Endothelial cell of umbilical vein (primary cell): Measurements from ENCODE around the gene CSF2. TPM values are rescaled to one million over a fixed set of nuclear protein-coding genes. Genes with fewer than 3 reads are reported as not detected.
"Not testable (repeated sequence)": the region's sequence is repeated elsewhere in the genome, so short reads cannot be mapped to it uniquely, and the experiment has no call there.

Experiments
- BruUV-seq: library from RNA; stranded (reverse); fragments of 400-500 nt; replicated peaks from 2 replicates; lab custom pipeline; 2021; lab: Mats Ljungman, UMichigan
- CTCF ChIA-PET: fragments of 300-600, 350-600 bp; sonication (Branson Sonifier 250); formaldehyde crosslinking; loops from one replicate; lab custom pipeline; 2021; ENCODE audit warnings: antibody characterized with exemption, inconsistent platforms; lab: Charles Lee
- POLR2A ChIA-PET: fragments of 300-600, 350-600 bp; sonication (Branson Sonifier 250); formaldehyde crosslinking; loops from one replicate; lab custom pipeline; 2021; ENCODE audit warnings: antibody characterized with exemption, inconsistent platforms; lab: Charles Lee
- DNase-seq: peaks from one replicate; pipeline ENCODE4 v3.0.0-alpha.2; 2011; ENCODE audit warnings: low read depth, low spot score
- FAIRE-seq: peaks from 2 replicates; lab custom pipeline; 2011; peaks lifted over from hg19 to GRCh38; lab: Jason Lieb, UNC
- H2AFZ ChIP-seq: 2 replicates; pipeline ENCODE4 v1.6.0; 2012; ENCODE audit warnings: low read depth, low read length, control low read depth, inconsistent platforms
- H3K27ac ChIP-seq: 2 replicates; pipeline ENCODE4 v1.5.1; 2011; ENCODE audit warnings: low read depth, mild to moderate bottlenecking, control low read depth, low read length, moderate library complexity; ENCODE audit not compliant: insufficient read depth
- H3K27me3 ChIP-seq, 2 experiments: 2 replicates each; pipeline versions ENCODE4 v1.6.0 to v1.6.1; 2011; ENCODE audit warnings: low read length in 2 of 2, mixed read lengths in 1 of 2; ENCODE audit not compliant: control insufficient read depth in 2 of 2, insufficient read depth in 2 of 2
- H3K36me3 ChIP-seq, 2 experiments: 2 replicates in 1 of 2; 3 replicates in 1 of 2; pipeline ENCODE4 v1.5.1; 2011; ENCODE audit warnings: low read length in 2 of 2, mild to moderate bottlenecking in 1 of 2, moderate library complexity in 1 of 2; ENCODE audit not compliant: control insufficient read depth in 2 of 2, insufficient read depth in 2 of 2; ENCODE audit errors: extremely low read depth in 1 of 2
- H3K4me1 ChIP-seq: 3 replicates; pipeline ENCODE4 v1.5.1; 2011; ENCODE audit warnings: mild to moderate bottlenecking, low read length; ENCODE audit not compliant: control insufficient read depth, insufficient read depth; ENCODE audit errors: extremely low read depth
- H3K4me2 ChIP-seq: 2 replicates; pipeline ENCODE4 v1.6.1; 2011; ENCODE audit warnings: low read length, control low read depth, mixed read lengths; ENCODE audit not compliant: insufficient read depth
- H3K4me3 ChIP-seq, 3 experiments: fragments of 200-600 bp in 1 of 3; sonication (generic), shearing (Covaris generic) in 1 of 3; replicated peaks in 1 of 3; 2 replicates each; pipeline ENCODE4 v1.5.1; 2011 to 2016; ENCODE audit warnings: control low read depth in 3 of 3, low read length in 3 of 3, mild to moderate bottlenecking in 2 of 3, inconsistent platforms in 1 of 3, low read depth in 1 of 3, moderate library complexity in 1 of 3; ENCODE audit not compliant: insufficient read depth in 1 of 3
- H3K79me2 ChIP-seq: 2 replicates; pipeline ENCODE4 v1.6.0; 2012; ENCODE audit warnings: low read length, inconsistent platforms; ENCODE audit not compliant: control insufficient read depth, insufficient read depth
- H3K9ac ChIP-seq: replicated peaks from 2 replicates; pipeline ENCODE3; 2011; ENCODE audit warnings: low read length, control low read depth; ENCODE audit not compliant: insufficient read depth; ENCODE audit errors: extremely low read depth
- H3K9me1 ChIP-seq: replicated peaks from 3 replicates; pipeline ENCODE4 v1.6.0; 2011; ENCODE audit warnings: mild to moderate bottlenecking, low read length; ENCODE audit not compliant: control insufficient read depth, insufficient read depth; ENCODE audit errors: extremely low read depth
- H3K9me3 ChIP-seq: replicated peaks from 2 replicates; pipeline ENCODE4 v1.5.1; 2012; ENCODE audit warnings: low read length, inconsistent platforms; ENCODE audit not compliant: control insufficient read depth, insufficient read depth
- H4K20me1 ChIP-seq: replicated peaks from 2 replicates; pipeline ENCODE3; 2011; ENCODE audit warnings: mild to moderate bottlenecking, low read length; ENCODE audit not compliant: control insufficient read depth, insufficient read depth; ENCODE audit errors: extremely low read depth
- GATA2 ChIP-seq: IDR thresholded peaks from 2 replicates; pipeline ENCODE4 v1.7.0; 2011; ENCODE audit warnings: low read depth, mild to moderate bottlenecking, moderate library complexity, mixed read lengths, low read length; ENCODE audit not compliant: insufficient read length, insufficient read depth
- dilution Hi-C: fragments of 300-500 bp; cut with MboI; formaldehyde crosslinking; loops from one replicate; pipeline ENCODE4 v1.15.0; 2019; ENCODE audit warnings: low sequenced_read_pairs; ENCODE audit not compliant: extremely low pct_ligation_motif_present
- intact Hi-C: fragments of 100-400 bp; cut with micrococcal nuclease; formaldehyde crosslinking; loops from one replicate; pipeline ENCODE4 v1.10.0; 2022
- polyA plus RNA-seq, 4 experiments: library from polyadenylated mRNA; depleted of rRNA in 3 of 4; stranded (reverse) in 3 of 4; unstranded in 1 of 4; fragments of >200 nt; gene quantifications; 2 replicates each; pipeline versions ENCODE4 v1.2.1 to v1.2.3, GENCODE V29; 2011 to 2012; ENCODE audit warnings: missing spikeins in 1 of 4
- total RNA-seq: library from RNA; stranded (reverse); gene quantifications from 2 replicates; pipeline ENCODE4 v1.2.3, GENCODE V29; 2021
- TF ChIP-seq, protein P1 (sequence below), 2 donors: IDR thresholded peaks; 1 replicate in 1 of 2; 2 replicates in 1 of 2; pipeline ENCODE4 v1.5.1; 2011; ENCODE audit warnings: low read length in 2 of 2, mild to moderate bottlenecking in 2 of 2, moderate library complexity in 2 of 2, control low read depth in 1 of 2, inconsistent platforms in 1 of 2, low read depth in 1 of 2; ENCODE audit not compliant: insufficient read depth in 1 of 2; ENCODE audit errors: extremely low read depth in 1 of 2

CSF2 gene
- total and polyA plus RNA-seq, 2 donors (not counting 3 experiments of a cell fraction or from before 2014, with no cell fraction given), result not detected

GRCh38 chr5:132116072-132116471 lies 42.5 kb downstream of the CSF2 start:
- Histone ChIP-seq H3K4me3 (no peak overlapping the region), H3K27me3 (peaks cover 7 to 10% of the 10 kb centered on the region in 2 experiments), H3K36me3 (no peaks in the 10 kb centered on the region), H3K9ac (no peak overlapping the region), H3K4me1 (no peaks in the 10 kb centered on the region), H3K79me2 (no peaks in the 10 kb centered on the region), H3K4me2 (no peak overlapping the region), H3K9me3 (no peaks in the 10 kb centered on the region), H3K9me1 (no peaks in the 10 kb centered on the region), H4K20me1 (no peaks in the 10 kb centered on the region), H3K27ac (no peak overlapping the region), H2AFZ (no peak overlapping the region)
- TF ChIP-seq, protein P1, sequence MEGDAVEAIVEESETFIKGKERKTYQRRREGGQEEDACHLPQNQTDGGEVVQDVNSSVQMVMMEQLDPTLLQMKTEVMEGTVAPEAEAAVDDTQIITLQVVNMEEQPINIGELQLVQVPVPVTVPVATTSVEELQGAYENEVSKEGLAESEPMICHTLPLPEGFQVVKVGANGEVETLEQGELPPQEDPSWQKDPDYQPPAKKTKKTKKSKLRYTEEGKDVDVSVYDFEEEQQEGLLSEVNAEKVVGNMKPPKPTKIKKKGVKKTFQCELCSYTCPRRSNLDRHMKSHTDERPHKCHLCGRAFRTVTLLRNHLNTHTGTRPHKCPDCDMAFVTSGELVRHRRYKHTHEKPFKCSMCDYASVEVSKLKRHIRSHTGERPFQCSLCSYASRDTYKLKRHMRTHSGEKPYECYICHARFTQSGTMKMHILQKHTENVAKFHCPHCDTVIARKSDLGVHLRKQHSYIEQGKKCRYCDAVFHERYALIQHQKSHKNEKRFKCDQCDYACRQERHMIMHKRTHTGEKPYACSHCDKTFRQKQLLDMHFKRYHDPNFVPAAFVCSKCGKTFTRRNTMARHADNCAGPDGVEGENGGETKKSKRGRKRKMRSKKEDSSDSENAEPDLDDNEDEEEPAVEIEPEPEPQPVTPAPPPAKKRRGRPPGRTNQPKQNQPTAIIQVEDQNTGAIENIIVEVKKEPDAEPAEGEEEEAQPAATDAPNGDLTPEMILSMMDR (IDR thresholded peaks at IDR 0.05; ENCODE audit: extremely low read depth in 1 of 2, insufficient read depth in 1 of 2, low read depth in 1 of 2, low read length in 2 of 2), result no peak
- TF ChIP-seq GATA2, result no peak
- POLR2A ChIA-PET, result no interaction called here
- dilution Hi-C loops (no loop called here), intact Hi-C loops (no loop called here)
- CTCF ChIA-PET, result no interaction called here
- FAIRE-seq (no peak), DNase-seq (no peak)
- no TSS peak for BruUV-seq

DNA sequence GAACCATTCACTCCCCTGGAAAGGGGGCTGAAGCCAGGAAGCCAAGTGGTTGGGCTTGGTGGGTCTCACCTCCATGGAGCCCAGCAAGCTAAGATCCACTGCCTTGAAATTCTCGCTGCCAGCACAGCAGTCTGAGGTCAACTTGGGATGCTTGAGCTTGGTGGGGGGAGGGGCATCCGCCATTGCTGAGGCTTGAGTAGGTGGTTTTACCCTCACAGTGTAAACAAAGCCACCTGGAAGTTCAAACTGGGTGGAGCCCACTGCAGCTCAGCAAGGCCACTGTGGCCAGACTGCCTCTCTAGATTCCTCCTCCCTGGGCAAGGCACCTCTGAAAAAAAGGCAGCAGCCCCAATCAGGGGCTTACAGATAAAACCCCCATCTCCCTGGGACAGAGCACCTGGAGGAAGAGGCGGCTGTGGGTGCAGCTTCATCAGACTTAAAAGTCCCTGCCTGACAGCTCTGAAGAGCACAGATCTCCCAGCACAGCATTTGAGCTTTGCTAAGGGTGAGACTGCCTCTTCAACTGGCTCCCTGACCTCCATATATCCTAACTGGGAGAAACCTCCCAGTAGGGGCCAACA lies 43.4 kb downstream of the CSF2 start:
- H3K9me3 ChIP-seq, dilution Hi-C loops, intact Hi-C loops, H2AFZ ChIP-seq, POLR2A ChIA-PET, H4K20me1 ChIP-seq, BruUV-seq, H3K36me3 ChIP-seq, DNase-seq, H3K4me3 ChIP-seq, H3K9me1 ChIP-seq, FAIRE-seq, H3K79me2 ChIP-seq, H3K9ac ChIP-seq, H3K4me2 ChIP-seq, H3K27ac ChIP-seq, H3K4me1 ChIP-seq: not testable (repeated sequence)
- peaks cover 7 to 12% of the 10 kb centered on the region in 2 experiments for H3K27me3 ChIP-seq
- CTCF ChIA-PET, result interaction anchor here (0.9 kb wide), 1 partner anchor 9 kb away, joined by 3 read pairs; no protein-coding TSS in a partner anchor

DNA sequence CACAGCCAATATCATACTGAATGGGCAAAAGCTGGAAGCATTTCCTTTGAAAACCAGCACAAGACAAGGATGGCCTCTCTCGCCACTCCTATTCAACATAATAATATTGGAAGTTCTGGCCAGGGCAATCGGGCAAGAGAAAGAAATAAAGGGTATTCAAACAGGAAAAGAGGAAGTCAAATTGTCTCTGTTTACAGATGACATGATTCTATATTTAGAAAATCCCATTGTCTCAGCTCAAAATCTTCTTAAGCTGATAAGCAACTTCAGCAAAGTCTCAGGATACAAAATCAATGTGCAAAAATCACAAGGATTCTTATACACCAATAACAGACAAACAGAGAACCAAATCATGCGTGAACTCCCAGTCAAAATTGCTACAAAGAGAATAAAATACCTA lies 47.1 kb downstream of the CSF2 start:
- H3K9ac ChIP-seq, FAIRE-seq, dilution Hi-C loops, H2AFZ ChIP-seq, H3K79me2 ChIP-seq, POLR2A ChIA-PET, H3K4me2 ChIP-seq, H3K4me3 ChIP-seq, H3K27me3 ChIP-seq, H4K20me1 ChIP-seq, H3K4me1 ChIP-seq, BruUV-seq, H3K27ac ChIP-seq, DNase-seq, intact Hi-C loops, H3K9me3 ChIP-seq, H3K9me1 ChIP-seq, H3K36me3 ChIP-seq: not testable (repeated sequence)
- CTCF ChIA-PET, result interaction anchor here (1.0 kb wide), 1 partner anchor 117 kb away, joined by 3 read pairs; no protein-coding TSS in a partner anchor
